HL-60 (cell line): ENCODE measurements around the gene AHRR.

ENCODE experiments used
- DNase-seq, 2 experiments: peaks; one replicate each; pipeline ENCODE4 v3.0.0-alpha.2; 2010 to 2020; ENCODE audit warnings: low read depth in 1 of 2, low spot score in 1 of 2
- H3K27ac ChIP-seq: fragments of 250-450 bp; sonication (Bioruptor Pico); replicated peaks from 2 replicates; pipeline ENCODE4 v1.5.1; 2020; ENCODE audit warnings: mild to moderate bottlenecking, moderate library complexity
- H3K27me3 ChIP-seq: fragments of 250-450 bp; sonication (Bioruptor Pico); 2 replicates; pipeline ENCODE4 v1.5.1; 2021; ENCODE audit warnings: mild to moderate bottlenecking, moderate library complexity; ENCODE audit not compliant: insufficient read depth, poor library complexity, severe bottlenecking
- H3K4me3 ChIP-seq: replicated peaks from 2 replicates; pipeline ENCODE4 v1.5.1; 2011; ENCODE audit warnings: mild to moderate bottlenecking, control low read depth, low read length; ENCODE audit not compliant: insufficient read depth
- CTCF ChIP-seq: IDR thresholded peaks from one replicate; pipeline ENCODE4 v1.5.1; 2011; ENCODE audit warnings: low read length, control low read depth, inconsistent platforms; ENCODE audit not compliant: insufficient read depth
- GABPA ChIP-seq: IDR thresholded peaks from 2 replicates; pipeline ENCODE4 v1.6.1; 2012; ENCODE audit warnings: low read depth
- POLR2AphosphoS5 ChIP-seq: IDR thresholded peaks from 2 replicates; pipeline ENCODE4 v1.6.1; 2012; ENCODE audit warnings: low read depth
- REST ChIP-seq: IDR thresholded peaks from 2 replicates; pipeline ENCODE4 v1.6.1; 2012; ENCODE audit warnings: low read depth; ENCODE audit not compliant: insufficient replicate concordance
- SPI1 ChIP-seq: IDR thresholded peaks from 2 replicates; pipeline ENCODE4 v1.6.1; 2012; ENCODE audit warnings: low read depth, mild to moderate bottlenecking, borderline replicate concordance

Gene AHRR

GRCh38 chr5:439181-439580, 117.7 kb downstream of the AHRR start:
- DNase-seq = no peak
- no peak overlapping the region for H3K4me3 ChIP-seq

GRCh38 chr5:439636-440035, 118.1 kb downstream of the AHRR start:
- H3K4me3 ChIP-seq = no peak overlapping the region
- no peaks in the 10 kb centered on the region for H3K27me3 ChIP-seq
- no peak for TF ChIP-seq REST
- TF ChIP-seq GABPA = no peak
- no peak for TF ChIP-seq CTCF
- no peak for TF ChIP-seq SPI1
- peak; percentile 49 for TF ChIP-seq POLR2AphosphoS5
- peak overlapping the region; percentile 72 for H3K27ac ChIP-seq
- no peak for DNase-seq

More at GRCh38 chr5:439181-439580, 117.7 kb downstream of the AHRR start:
- TF ChIP-seq GABPA (no peak), POLR2AphosphoS5 (no peak)
- no peaks in the 10 kb centered on the region for H3K27me3 ChIP-seq
- no peak overlapping the region for H3K27ac ChIP-seq

GRCh38 chr5:440401-441201, 119.1 kb downstream of the AHRR start:
- Histone ChIP-seq H3K4me3 (no peak overlapping the region), H3K27ac (peak overlapping the region; percentile 72), H3K27me3 (no peaks in the 10 kb centered on the region)
- peak in 1 of 2 experiments; percentile 78 for DNase-seq
- TF ChIP-seq SPI1 (peak; percentile 74; the same call in 1 of the 2 replicates), REST (no peak), POLR2AphosphoS5 (peak; percentile 63)

- DNase-seq = no peak
- Histone ChIP-seq H3K27me3 (no peaks in the 10 kb centered on the region), H3K27ac (peak overlapping the region; percentile 95), H3K4me3 (peak overlapping the region; percentile 99; the same call in 1 of the 2 replicates)
- TF ChIP-seq SPI1 = no peak
- TF ChIP-seq REST = no peak
These were observed 120.5 kb downstream of the AHRR start for GRCh38 chr5:441996-442334.
